GM12878 (cell line): ENCODE measurements around the gene SCAMP1. TPM values are rescaled to one million over a fixed set of nuclear protein-coding genes. Genes with fewer than 3 reads are reported as not detected.

Experiments
- ASH2L ChIP-seq: fragments of 300-600, 200-600 bp; sonication (generic); IDR thresholded peaks from 2 replicates; pipeline ENCODE4 v1.6.1; 2017; ENCODE audit warnings: low read depth, mild to moderate bottlenecking, borderline replicate concordance
- ATF7 ChIP-seq: fragments of 450-650 bp; IDR thresholded peaks from 2 replicates; pipeline ENCODE4 v1.6.1; 2016; ENCODE audit warnings: low read depth, mild to moderate bottlenecking
- BACH1 ChIP-seq: fragments of 450-650 bp; IDR thresholded peaks from 2 replicates; pipeline ENCODE4 v1.6.1; 2017; ENCODE audit warnings: mild to moderate bottlenecking, borderline replicate concordance
- BCL11A ChIP-seq: IDR thresholded peaks from 2 replicates; pipeline ENCODE4 v1.6.1; 2011; ENCODE audit warnings: low read depth, low read length
- BCLAF1 ChIP-seq: fragments of 450-650 bp; IDR thresholded peaks from 2 replicates; pipeline ENCODE4 v1.6.1; 2017; ENCODE audit warnings: antibody characterized with exemption, mild to moderate bottlenecking, moderate library complexity
- CBX3 ChIP-seq: fragments of 200-600 bp; sonication (generic); IDR thresholded peaks from 2 replicates; pipeline ENCODE4 v1.6.1; 2016; ENCODE audit warnings: low read depth, borderline replicate concordance
- CHD1 ChIP-seq: IDR thresholded peaks from 2 replicates; pipeline ENCODE4 v1.6.1; 2012; ENCODE audit warnings: low read depth, low read length, improper control_type of control experiment
- CREB1 ChIP-seq: IDR thresholded peaks from 2 replicates; pipeline ENCODE4 v1.6.1; 2012; ENCODE audit warnings: low read depth, mild to moderate bottlenecking, inconsistent platforms
- CREM ChIP-seq: IDR thresholded peaks from 2 replicates; pipeline ENCODE4 v1.6.1; 2014; ENCODE audit warnings: antibody characterized with exemption, low read depth
- DPF2 ChIP-seq: fragments of 450-650 bp; IDR thresholded peaks from 2 replicates; pipeline ENCODE4 v1.6.1; 2017; ENCODE audit warnings: mild to moderate bottlenecking
- EP300 ChIP-seq, 2 experiments: fragments of 150-350 bp in 1 of 2; IDR thresholded peaks; 2 replicates each; pipeline ENCODE4 v1.6.1; 2011 to 2012; ENCODE audit warnings: low read depth in 2 of 2, low read length in 2 of 2, borderline replicate concordance in 1 of 2, improper control_type of control experiment in 1 of 2, inconsistent platforms in 1 of 2; ENCODE audit not compliant: control insufficient read depth in 1 of 2
- ETV6 ChIP-seq, 2 experiments: fragments of 450-650 bp in 1 of 2; IDR thresholded peaks in 1 of 2; conservative IDR thresholded peaks in 1 of 2; 2 replicates each; pipeline ENCODE4 v1.6.1; 2014; ENCODE audit warnings: antibody characterized with exemption in 1 of 2, borderline replicate concordance in 1 of 2, low read depth in 1 of 2, mild to moderate bottlenecking in 1 of 2, moderate library complexity in 1 of 2
- FOS ChIP-seq: IDR thresholded peaks from 3 replicates; pipeline ENCODE4 v1.6.1; 2011; ENCODE audit warnings: borderline replicate concordance; ENCODE audit not compliant: insufficient read length; ENCODE audit errors: extremely low read depth
- GATAD2B ChIP-seq: fragments of 450-650 bp; conservative IDR thresholded peaks from 2 replicates; pipeline ENCODE4 v1.6.1; 2017; ENCODE audit warnings: low read depth, mild to moderate bottlenecking, moderate library complexity
- IKZF1 ChIP-seq: fragments of 450-650 bp; conservative IDR thresholded peaks from 2 replicates; pipeline ENCODE4 v1.6.1; 2017; ENCODE audit warnings: antibody characterized with exemption, mild to moderate bottlenecking
- IRF4 ChIP-seq: IDR thresholded peaks from 2 replicates; pipeline ENCODE4 v1.6.1; 2011; ENCODE audit warnings: low read depth, low read length
- LARP7 ChIP-seq: fragments of 450-650 bp; IDR thresholded peaks from 2 replicates; pipeline ENCODE4 v1.6.1; 2017; ENCODE audit warnings: mild to moderate bottlenecking
- MLLT1 ChIP-seq: fragments of 450-650 bp; IDR thresholded peaks from 2 replicates; pipeline ENCODE4 v1.6.1; 2016; ENCODE audit warnings: mild to moderate bottlenecking
- NBN ChIP-seq: fragments of 450-650 bp; IDR thresholded peaks from 2 replicates; pipeline ENCODE4 v1.6.1; 2016
- NFIC ChIP-seq: IDR thresholded peaks from 2 replicates; pipeline ENCODE4 v1.6.1; 2012; ENCODE audit warnings: low read depth, mild to moderate bottlenecking, inconsistent platforms, low read length, moderate library complexity
- NR2F1 ChIP-seq: fragments of 450-650 bp; conservative IDR thresholded peaks from 2 replicates; pipeline ENCODE4 v1.6.1; 2017; ENCODE audit warnings: mild to moderate bottlenecking
- PRDM15 ChIP-seq: fragments of 450-650 bp; formaldehyde crosslinking; IDR thresholded peaks from 2 replicates; pipeline ENCODE4 v1.4.0; 2020; ENCODE audit warnings: mild to moderate bottlenecking, moderate library complexity
- SMARCA5 ChIP-seq: fragments of 450-650 bp; IDR thresholded peaks from 2 replicates; pipeline ENCODE4 v1.6.1; 2017; ENCODE audit warnings: mild to moderate bottlenecking
- YY1 ChIP-seq: IDR thresholded peaks from 2 replicates; pipeline ENCODE4 v1.6.1; 2011; ENCODE audit warnings: low read depth, mild to moderate bottlenecking, low read length
- polyA plus RNA-seq, 11 experiments: library from polyadenylated mRNA; depleted of rRNA in 4 of 11; unstranded in 6 of 11; stranded (reverse) in 5 of 11; fragments of >200 nt; fragmentation: Nextera tagmentation in 4 of 11; fragmentation: Illumina TruSeq in 1 of 11; extraction: Ambion mirVana in 4 of 11; extraction: Trizol in 1 of 11; gene quantifications; 1 replicate in 1 of 11; 2 replicates in 10 of 11; pipeline versions ENCODE4 v1.2.1 to v1.2.3, GENCODE V29; 2011 to 2016; ENCODE audit warnings: inconsistent platforms in 2 of 11, missing spikeins in 2 of 11, low read depth in 1 of 11
- total RNA-seq, 4 experiments: library from RNA; depleted of rRNA in 3 of 4; stranded (reverse); fragments of >200 nt in 3 of 4; fragmentation: Illumina TruSeq in 1 of 4; extraction: Trizol in 1 of 4; gene quantifications; 2 replicates each; pipeline versions ENCODE4 v1.2.1 to v1.2.3, GENCODE V29; 2013 to 2021

The SCAMP1 gene
- total and polyA plus RNA-seq, 10 of the 15 experiments (the other 5 are each of a cell fraction or from before 2014, with no cell fraction given): 6.4 to 27.9 (median 20.0) TPM

GRCh38 chr5:78526049-78526525, 165.7 kb downstream of the SCAMP1 start (continued):
- 0 out of 2 replicates have a peak, but pooled peaks have one; percentile 18 for TF ChIP-seq CREM
- TF ChIP-seq ASH2L: no peak
- no peak for TF ChIP-seq YY1
- 0 out of 2 replicates have a peak, but pooled peaks have one; percentile 36 for TF ChIP-seq GATAD2B
- TF ChIP-seq NFIC: 0 out of 2 replicates have a peak, but pooled peaks have one; percentile 23
- TF ChIP-seq LARP7: no peak
- no peak for TF ChIP-seq CREB1
- TF ChIP-seq ETV6 (conservative IDR thresholded peaks at IDR 0.05 in 1 of 2, IDR thresholded peaks at IDR 0.05 in 1 of 2; ENCODE audit: borderline replicate concordance in 1 of 2, low read depth in 1 of 2): 0 out of 4 replicates have a peak, but pooled peaks of 1 of the 2 experiments have one; percentile 16
- no peak for TF ChIP-seq FOS
- peak; percentile 13; the same call in 1 of the 2 replicates for TF ChIP-seq SMARCA5
- TF ChIP-seq EP300 (IDR thresholded peaks at IDR 0.05; ENCODE audit: borderline replicate concordance in 1 of 2, control insufficient read depth in 1 of 2, low read depth in 2 of 2, low read length in 2 of 2): peak; percentile 53 to 62; a peak in 2 of 4 replicates
- 0 out of 2 replicates have a peak, but pooled peaks have one; percentile 41 for TF ChIP-seq MLLT1
- peak; percentile 58 for TF ChIP-seq NR2F1
- peak; percentile 78 for TF ChIP-seq DPF2
- TF ChIP-seq PRDM15 (CRISPR knock-in tag): no peak
- 0 out of 2 replicates have a peak, but pooled peaks have one; percentile 27 for TF ChIP-seq NBN
- TF ChIP-seq CHD1: no peak
- peak; percentile 81 for TF ChIP-seq BCL11A
- TF ChIP-seq ATF7: peak; percentile 71
- 0 out of 2 replicates have a peak, but pooled peaks have one; percentile 18 for TF ChIP-seq IKZF1
- no peak for TF ChIP-seq BCLAF1
- no peak for TF ChIP-seq CBX3
- TF ChIP-seq IRF4: peak; percentile 69; the same call in 1 of the 2 replicates
- TF ChIP-seq BACH1: peak; percentile 37; the same call in 1 of the 2 replicates
